22Rv1 (cell line): ENCODE results near the gene RTP5.

Experiments used
- H3K27ac ChIP-seq: fragments of 450-650 bp; 2 replicates; pipeline ENCODE4 v1.5.1; 2017
- CTCF ChIP-seq: fragments of 450-650 bp; IDR thresholded peaks from 2 replicates; pipeline ENCODE4 v1.5.1; 2017; ENCODE audit warnings: mild to moderate bottlenecking
- ZFX ChIP-seq: fragments of 450-650 bp; IDR thresholded peaks from 2 replicates; pipeline ENCODE4 v1.6.1; 2017; ENCODE audit warnings: antibody characterized with exemption, borderline replicate concordance

RTP5 gene

GRCh38 chr2:241885291-241885945 lies 15.9 kb downstream of the RTP5 start:
- no peak for TF ChIP-seq ZFX
- no peak for TF ChIP-seq CTCF
- H3K27ac ChIP-seq: no peak overlapping the region

- TF ChIP-seq ZFX (no peak), CTCF (no peak)
- H3K27ac ChIP-seq: no peak overlapping the region
Measured at GRCh38 chr2:241885946-241886643, 16.6 kb downstream of the RTP5 start.

GRCh38 chr2:241886840-241887447 lies 17.4 kb downstream of the RTP5 start:
- TF ChIP-seq ZFX (no peak), CTCF (no peak)
- no peak overlapping the region for H3K27ac ChIP-seq

DNA sequence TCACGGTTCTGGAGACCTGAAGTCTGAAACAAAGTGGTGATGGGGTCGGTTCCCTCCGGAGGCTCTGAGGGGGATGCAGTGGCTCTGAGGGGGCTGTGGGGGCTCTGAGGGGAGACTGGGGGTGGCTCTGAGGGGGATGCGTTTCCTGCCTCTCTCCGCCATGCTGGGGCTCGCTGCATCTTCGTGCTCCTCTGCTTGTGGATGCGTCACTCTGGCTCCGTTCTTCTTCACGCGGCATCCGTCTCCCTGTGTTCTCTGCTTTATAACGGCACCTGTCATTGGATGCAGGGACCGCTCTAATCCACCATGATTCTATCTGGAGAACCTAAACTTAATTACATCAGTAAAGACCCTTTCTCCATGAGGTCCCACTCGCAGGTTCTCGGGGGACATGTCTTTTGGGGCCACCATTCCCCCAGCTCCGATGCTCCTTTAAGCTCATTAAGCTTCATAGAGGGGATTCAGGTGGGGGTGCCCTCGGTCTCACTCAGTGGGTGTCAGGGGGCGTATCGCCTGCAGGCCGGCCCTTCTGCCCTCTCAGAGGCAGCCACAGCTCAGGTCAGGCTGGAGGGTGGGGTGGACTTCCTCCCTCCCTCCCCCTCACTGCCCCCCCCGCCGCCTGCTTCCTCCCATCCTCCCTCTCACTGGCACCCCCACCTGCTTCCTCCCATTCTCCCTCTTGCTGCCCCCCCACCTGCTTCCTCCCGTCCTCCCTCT lies 18.4 kb downstream of the RTP5 start:
- TF ChIP-seq ZFX (no peak), CTCF (no peak)
- H3K27ac ChIP-seq: no peak overlapping the region

DNA sequence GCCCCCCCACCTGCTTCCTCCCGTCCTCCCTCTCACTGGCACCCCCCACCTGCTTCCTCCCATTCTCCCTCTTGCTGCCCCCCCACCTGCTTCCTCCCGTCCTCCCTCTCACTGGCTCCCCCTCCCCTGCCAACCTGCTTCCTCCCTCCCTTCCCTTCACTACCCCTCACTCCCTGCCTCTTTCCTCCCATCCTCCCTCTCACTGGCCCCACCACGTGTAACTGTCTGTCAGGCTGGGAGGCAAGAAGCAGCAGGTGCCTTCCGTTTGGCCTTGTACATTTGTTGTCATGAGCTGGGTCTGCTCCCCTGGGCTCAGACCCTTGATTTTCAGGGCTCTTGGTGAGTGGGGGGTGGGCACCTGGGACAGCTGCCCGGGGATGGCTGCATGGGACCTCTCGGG lies 19.1 kb downstream of the RTP5 start:
- H3K27ac ChIP-seq: no peak overlapping the region
- no peak for TF ChIP-seq CTCF
- no peak for TF ChIP-seq ZFX

DNA sequence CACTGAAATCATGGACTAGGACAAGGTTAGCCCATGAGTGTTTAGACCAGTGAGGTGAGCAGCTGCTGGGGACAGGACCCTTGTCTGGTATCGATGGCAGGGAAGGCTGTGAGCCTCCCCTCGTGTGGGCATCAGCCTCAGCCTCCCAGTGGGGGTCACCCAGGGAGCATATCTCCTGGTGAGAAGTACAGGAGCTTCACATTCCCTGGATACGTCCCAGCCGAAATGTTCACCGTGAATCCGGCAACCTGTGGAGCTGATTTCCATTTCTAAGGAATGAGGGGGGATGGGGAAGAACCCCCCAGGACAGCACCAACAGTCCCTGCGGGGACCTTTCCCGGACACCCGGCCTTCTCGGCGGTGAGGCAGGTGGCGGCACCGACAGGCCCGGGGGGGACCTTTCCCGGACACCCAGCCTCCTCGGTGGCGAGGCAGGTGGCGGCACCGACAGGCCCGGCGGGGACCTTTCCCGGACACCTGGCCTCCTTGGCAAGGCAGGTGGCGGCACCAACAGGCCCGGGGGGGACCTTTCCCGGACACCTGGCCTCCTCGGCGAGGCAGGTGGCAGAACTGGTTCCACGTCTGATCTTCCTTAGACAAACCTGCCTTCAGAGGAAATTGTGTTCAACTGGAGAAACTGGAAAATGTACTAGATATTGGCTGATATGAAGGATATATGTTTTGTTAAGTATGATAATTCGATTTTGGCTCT lies 21.2 kb downstream of the RTP5 start:
- TF ChIP-seq ZFX (no peak), CTCF (no peak)
- peak overlapping the region; percentile 81 for H3K27ac ChIP-seq
